Neural progenitor cell (in vitro differentiated cells): ENCODE measurements around the gene ZNF2. TPM values are rescaled to one million over a fixed set of nuclear protein-coding genes. Genes with fewer than 3 reads are reported as not detected.

Experiments used
- DNase-seq: peaks from one replicate; pipeline ENCODE4 v3.0.0-alpha.2; 2016; ENCODE audit warnings: low spot score
- H2AFZ ChIP-seq: fragments of 200-600 bp; sonication (generic); replicated peaks from 2 replicates; pipeline ENCODE4 v1.6.1; 2016; ENCODE audit warnings: antibody characterized with exemption
- H3F3A ChIP-seq: fragments of 200-600 bp; sonication (generic); 2 replicates; pipeline ENCODE4 v1.6.1; 2016; ENCODE audit warnings: antibody characterized with exemption, low read depth
- H3K27ac ChIP-seq: fragments of 200-600 bp; sonication (generic); 2 replicates; pipeline ENCODE4 v1.5.1; 2016; ENCODE audit warnings: mild to moderate bottlenecking
- H3K27me3 ChIP-seq: fragments of 200-600 bp; sonication (generic); 2 replicates; pipeline ENCODE4 v1.6.1; 2016; ENCODE audit warnings: mild to moderate bottlenecking, moderate library complexity
- H3K36me3 ChIP-seq: fragments of 200-600 bp; sonication (generic); 2 replicates; pipeline ENCODE4 v1.5.1; 2016
- H3K4me1 ChIP-seq: fragments of 200-600 bp; sonication (generic); 2 replicates; pipeline ENCODE4 v1.6.1; 2016; ENCODE audit warnings: mixed run types
- H3K4me2 ChIP-seq: fragments of 200-600 bp; sonication (generic); 2 replicates; pipeline ENCODE4 v1.6.1; 2016
- H3K4me3 ChIP-seq: fragments of 200-600 bp; sonication (generic); 2 replicates; pipeline ENCODE4 v1.5.1; 2016
- H3K79me2 ChIP-seq: fragments of 200-600 bp; sonication (generic); 2 replicates; pipeline ENCODE4 v1.6.1; 2016; ENCODE audit warnings: low read depth
- H3K9ac ChIP-seq: fragments of 200-600 bp; sonication (generic); 2 replicates; pipeline ENCODE4 v1.6.1; 2016
- H3K9me3 ChIP-seq: fragments of 200-600 bp; sonication (generic); 2 replicates; pipeline ENCODE4 v1.5.1; 2016; ENCODE audit warnings: low read depth
- H4K20me1 ChIP-seq: fragments of 200-600 bp; sonication (generic); 2 replicates; pipeline ENCODE4 v1.6.1; 2016; ENCODE audit warnings: low read depth
- H3K27ac Mint-ChIP-seq: 3 replicates; pipeline ENCODE4 v1.8.0; 2021; ENCODE audit warnings: mixed read lengths
- H3K27me3 Mint-ChIP-seq: 2 replicates; pipeline ENCODE4 v1.8.0; 2022; ENCODE audit warnings: low read depth, mild to moderate bottlenecking, inconsistent platforms, moderate library complexity, mixed read lengths; ENCODE audit not compliant: insufficient read depth
- H3K36me3 Mint-ChIP-seq: 3 replicates; pipeline ENCODE4 v1.8.0; 2021; ENCODE audit warnings: mixed read lengths
- H3K4me1 Mint-ChIP-seq: 3 replicates; pipeline ENCODE4 v1.8.0; 2021; ENCODE audit warnings: mixed read lengths
- H3K4me3 Mint-ChIP-seq: 3 replicates; pipeline ENCODE4 v1.8.0; 2021; ENCODE audit warnings: mild to moderate bottlenecking, moderate library complexity, mixed read lengths
- H3K9me3 Mint-ChIP-seq: 3 replicates; pipeline ENCODE4 v1.8.0; 2020; ENCODE audit warnings: mixed read lengths
- EZH2 ChIP-seq: fragments of 200-600 bp; sonication (generic); IDR thresholded peaks from 2 replicates; pipeline ENCODE4 v1.6.1; 2017; ENCODE audit warnings: antibody characterized with exemption, mild to moderate bottlenecking, moderate library complexity
- EZH2phosphoT487 ChIP-seq: fragments of 200-600 bp; sonication (generic); IDR thresholded peaks from 2 replicates; pipeline ENCODE4 v1.6.1; 2017; ENCODE audit warnings: antibody characterized with exemption
- total RNA-seq: library from RNA; depleted of rRNA; stranded (reverse); fragments of >200 nt; gene quantifications from 2 replicates; pipeline ENCODE4 v1.2.3, GENCODE V29; 2015; ENCODE audit warnings: low replicate concordance
- TF ChIP-seq, protein P1 (sequence below): fragments of 200-600 bp; sonication (generic); IDR thresholded peaks from 2 replicates; pipeline ENCODE4 v1.5.1; 2017; ENCODE audit warnings: antibody characterized with exemption, mild to moderate bottlenecking

Gene ZNF2
- total RNA-seq, 1 donor from 2014 or later: 5.1 TPM

DNA sequence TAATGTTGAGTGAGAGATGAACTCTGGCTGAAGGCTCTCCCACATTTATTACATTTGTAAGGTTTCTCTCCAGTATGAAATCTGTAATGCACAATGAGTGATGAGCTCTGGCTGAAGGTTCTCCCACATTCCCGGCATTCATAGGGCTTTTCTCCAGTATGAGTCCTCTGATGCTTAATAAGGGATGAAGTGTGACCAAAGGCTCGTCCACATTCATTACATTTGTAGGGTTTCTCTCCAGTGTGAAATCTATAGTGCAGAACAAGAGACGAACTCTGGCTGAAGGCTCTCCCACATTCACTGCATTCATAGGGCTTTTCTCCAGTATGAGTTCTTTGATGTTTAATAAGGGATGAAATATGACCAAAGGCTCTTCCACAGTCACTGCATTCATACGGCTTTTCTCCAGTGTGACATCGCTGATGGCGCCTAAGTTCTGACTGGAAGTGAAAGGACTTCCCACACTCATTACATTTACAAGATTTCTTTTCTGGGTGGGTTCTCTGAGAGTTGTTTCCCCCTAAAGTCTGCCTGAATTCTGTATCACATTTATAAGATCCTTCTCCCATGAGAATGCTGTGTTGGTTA is 16.1 kb upstream of the ZNF2 start:
- Histone ChIP-seq H4K20me1 (no peaks in the 10 kb centered on the region), H3K36me3 (peaks cover 59% of the 10 kb centered on the region), H3K27me3 (no peaks in the 10 kb centered on the region), H3K9ac (no peak overlapping the region), H3K79me2 (no peaks in the 10 kb centered on the region), H3K4me3 (no peak overlapping the region), H3F3A (peaks cover 6% of the 10 kb centered on the region), H3K4me1 (no peaks in the 10 kb centered on the region), H2AFZ (no peak overlapping the region), H3K4me2 (no peak overlapping the region), H3K9me3 (peaks cover 52% of the 10 kb centered on the region), H3K27ac (no peak overlapping the region)
- Mint-ChIP-seq H3K27me3 (peaks cover 8% of the 10 kb centered on the region), H3K27ac (no peak overlapping the region), H3K4me3 (no peak overlapping the region), H3K36me3 (peaks cover 91% of the 10 kb centered on the region), H3K9me3 (peaks cover 90% of the 10 kb centered on the region), H3K4me1 (no peaks in the 10 kb centered on the region)
- TF ChIP-seq EZH2: no peak
- no peak for TF ChIP-seq EZH2phosphoT487
- TF ChIP-seq, protein P1, sequence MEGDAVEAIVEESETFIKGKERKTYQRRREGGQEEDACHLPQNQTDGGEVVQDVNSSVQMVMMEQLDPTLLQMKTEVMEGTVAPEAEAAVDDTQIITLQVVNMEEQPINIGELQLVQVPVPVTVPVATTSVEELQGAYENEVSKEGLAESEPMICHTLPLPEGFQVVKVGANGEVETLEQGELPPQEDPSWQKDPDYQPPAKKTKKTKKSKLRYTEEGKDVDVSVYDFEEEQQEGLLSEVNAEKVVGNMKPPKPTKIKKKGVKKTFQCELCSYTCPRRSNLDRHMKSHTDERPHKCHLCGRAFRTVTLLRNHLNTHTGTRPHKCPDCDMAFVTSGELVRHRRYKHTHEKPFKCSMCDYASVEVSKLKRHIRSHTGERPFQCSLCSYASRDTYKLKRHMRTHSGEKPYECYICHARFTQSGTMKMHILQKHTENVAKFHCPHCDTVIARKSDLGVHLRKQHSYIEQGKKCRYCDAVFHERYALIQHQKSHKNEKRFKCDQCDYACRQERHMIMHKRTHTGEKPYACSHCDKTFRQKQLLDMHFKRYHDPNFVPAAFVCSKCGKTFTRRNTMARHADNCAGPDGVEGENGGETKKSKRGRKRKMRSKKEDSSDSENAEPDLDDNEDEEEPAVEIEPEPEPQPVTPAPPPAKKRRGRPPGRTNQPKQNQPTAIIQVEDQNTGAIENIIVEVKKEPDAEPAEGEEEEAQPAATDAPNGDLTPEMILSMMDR: no peak
- no peak for DNase-seq

DNA sequence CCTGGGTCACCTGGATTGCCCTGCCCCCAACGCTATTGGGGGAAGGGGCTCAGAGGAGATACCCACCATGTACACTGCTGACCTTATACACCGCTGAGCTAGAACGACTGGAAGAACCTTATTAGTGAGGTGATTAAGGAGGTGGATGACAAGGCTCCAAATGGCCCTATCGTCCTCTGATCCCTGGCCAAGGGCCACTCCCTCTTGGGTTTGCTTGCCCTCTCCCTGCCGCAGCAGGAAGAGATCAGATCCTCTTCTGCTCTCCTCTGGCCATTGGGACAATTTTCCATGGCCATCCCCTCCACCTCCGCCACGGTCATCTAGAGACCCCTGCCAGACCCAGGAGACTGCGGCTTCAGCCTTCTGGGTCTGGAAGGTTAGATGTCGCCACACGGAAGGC is 7.2 kb upstream of the ZNF2 start:
- TF ChIP-seq EZH2phosphoT487: no peak
- no peak for TF ChIP-seq EZH2
- TF ChIP-seq, protein P1: no peak
- no peak overlapping the region for H3K27ac Mint-ChIP-seq
- peak overlapping the region; percentile 87 for H3K4me3 Mint-ChIP-seq
- no peak overlapping the region for H2AFZ ChIP-seq
- no peak for DNase-seq
- peaks cover under 1% of the 10 kb centered on the region for H3K79me2 ChIP-seq
- peak overlapping the region; percentile 71 for H3K4me3 ChIP-seq
- H3K9me3 ChIP-seq: no peaks in the 10 kb centered on the region
- H4K20me1 ChIP-seq: no peaks in the 10 kb centered on the region
- H3K36me3 Mint-ChIP-seq: peaks cover 39% of the 10 kb centered on the region
- peaks cover 8% of the 10 kb centered on the region for H3K4me1 Mint-ChIP-seq
- peaks cover 23% of the 10 kb centered on the region for H3K36me3 ChIP-seq
- peak overlapping the region; percentile 94 for H3K4me2 ChIP-seq
- peaks cover 9% of the 10 kb centered on the region for H3K27me3 Mint-ChIP-seq
- H3F3A ChIP-seq: peaks cover 9% of the 10 kb centered on the region
- no peak overlapping the region for H3K27ac ChIP-seq
- no peaks in the 10 kb centered on the region for H3K4me1 ChIP-seq
- peaks cover 35% of the 10 kb centered on the region for H3K9me3 Mint-ChIP-seq
- H3K9ac ChIP-seq: no peak overlapping the region
- H3K27me3 ChIP-seq: peaks cover 16% of the 10 kb centered on the region

DNA sequence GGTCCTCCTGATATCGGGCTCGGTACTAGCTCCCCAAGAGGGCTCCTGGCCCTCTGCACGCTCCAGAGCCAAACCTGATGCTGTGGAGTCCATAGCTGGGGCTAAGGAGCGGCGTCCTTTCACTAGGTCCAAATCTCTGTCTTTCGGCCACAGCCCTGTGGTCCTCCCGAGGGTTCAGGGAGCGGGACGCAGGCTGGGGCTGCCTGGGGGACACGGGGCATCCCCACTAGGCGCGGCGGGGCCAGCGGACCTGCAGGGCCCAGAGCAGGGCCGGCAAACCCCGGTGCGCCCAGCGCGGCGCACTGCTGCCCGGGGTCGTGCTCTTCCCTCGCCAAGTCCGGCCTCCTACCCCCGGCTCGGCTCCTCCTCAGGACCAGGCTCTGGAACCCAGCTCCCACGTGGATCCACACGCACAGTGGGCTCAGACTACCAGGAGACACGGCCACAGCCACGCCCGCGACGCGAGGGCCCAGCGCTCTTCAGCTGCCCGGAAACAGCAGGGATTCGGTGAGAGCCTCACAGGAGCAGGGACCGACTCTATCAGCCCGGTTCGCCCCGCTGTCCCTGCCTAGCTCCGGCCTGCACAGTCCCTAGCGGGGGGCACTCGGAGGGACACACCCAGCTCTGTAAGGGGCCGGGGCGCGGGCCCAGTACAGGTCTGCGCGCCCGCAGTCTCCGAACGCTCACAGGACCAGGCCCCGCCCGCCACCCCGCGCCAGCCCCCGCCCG is 6.6 kb upstream of the ZNF2 start:
- H3K36me3 Mint-ChIP-seq: peaks cover 33% of the 10 kb centered on the region
- peaks cover 17% of the 10 kb centered on the region for H3K36me3 ChIP-seq

More for the DNA sequence above, 6.6 kb upstream of the ZNF2 start:
- Histone ChIP-seq H4K20me1 (no peaks in the 10 kb centered on the region), H3K79me2 (peaks cover 7% of the 10 kb centered on the region), H3K9ac (no peak overlapping the region), H2AFZ (peak overlapping the region; percentile 98), H3K4me3 (peak overlapping the region; percentile 71), H3K27me3 (peaks cover 16% of the 10 kb centered on the region), H3K27ac (no peak overlapping the region), H3K9me3 (no peaks in the 10 kb centered on the region), H3K4me2 (peak overlapping the region; percentile 94), H3K4me1 (peaks cover under 1% of the 10 kb centered on the region), H3F3A (peaks cover 9% of the 10 kb centered on the region)
- Mint-ChIP-seq H3K9me3 (peaks cover 29% of the 10 kb centered on the region), H3K4me3 (peak overlapping the region; percentile 87), H3K27me3 (peaks cover 9% of the 10 kb centered on the region), H3K4me1 (peaks cover 10% of the 10 kb centered on the region), H3K27ac (no peak overlapping the region)
- DNase-seq: peak; percentile 70
- TF ChIP-seq EZH2phosphoT487 (no peak), EZH2 (no peak)
- TF ChIP-seq, protein P1: no peak
